GM23338 (cell line): ENCODE results near the gene PAGE1.

Source experiments
- CREB1 ChIP-seq: fragments of 250-450 bp; sonication (Bioruptor Pico); IDR thresholded peaks from 2 replicates; pipeline ENCODE4 v1.5.0; 2020; ENCODE audit warnings: low read depth, mild to moderate bottlenecking, moderate library complexity
- CTCF ChIP-seq, 2 experiments: fragments of 200-600 bp in 1 of 2; sonication (generic) in 1 of 2; conservative IDR thresholded peaks; 2 replicates each; pipeline versions ENCODE4 v1.5.1 to v1.6.1; 2016 to 2017; ENCODE audit warnings: antibody characterized with exemption in 2 of 2, low read depth in 2 of 2, mild to moderate bottlenecking in 2 of 2, moderate library complexity in 1 of 2
- ETS1 ChIP-seq: IDR thresholded peaks from 2 replicates; pipeline ENCODE4 v1.6.1; 2016; ENCODE audit warnings: antibody characterized with exemption
- EZH2 ChIP-seq: fragments of 200-600 bp; sonication (generic); IDR thresholded peaks from one replicate; pipeline ENCODE4 v1.8.0; 2017; ENCODE audit warnings: antibody characterized with exemption, mild to moderate bottlenecking, low read depth; ENCODE audit not compliant: unreplicated experiment
- EZH2phosphoT487 ChIP-seq: fragments of 200-600 bp; sonication (generic); IDR thresholded peaks from one replicate; pipeline ENCODE4 v1.8.1; 2018; ENCODE audit warnings: antibody characterized with exemption; ENCODE audit not compliant: unreplicated experiment
- JUNB ChIP-seq: IDR thresholded peaks from one replicate; pipeline ENCODE4 v1.6.1; 2016; ENCODE audit warnings: antibody characterized with exemption; ENCODE audit not compliant: unreplicated experiment
- NANOG ChIP-seq: IDR thresholded peaks from 2 replicates; pipeline ENCODE4 v1.6.1; 2016; ENCODE audit warnings: antibody characterized with exemption, borderline replicate concordance
- POLR2AphosphoS5 ChIP-seq: IDR thresholded peaks from 2 replicates; pipeline ENCODE4 v1.6.1; 2016; ENCODE audit warnings: antibody characterized with exemption, low read depth
- REST ChIP-seq: IDR thresholded peaks from one replicate; pipeline ENCODE4 v1.6.1; 2018; ENCODE audit warnings: antibody characterized with exemption; ENCODE audit not compliant: unreplicated experiment
- STAT1 ChIP-seq: IDR thresholded peaks from one replicate; pipeline ENCODE4 v1.6.1; 2016; ENCODE audit warnings: antibody characterized with exemption; ENCODE audit not compliant: unreplicated experiment
- ZNF114 ChIP-seq: fragments of 250-450 bp; sonication (Bioruptor Pico); IDR thresholded peaks from 2 replicates; pipeline ENCODE4 v1.5.0; 2020; ENCODE audit warnings: mild to moderate bottlenecking, moderate library complexity
- ZNF331 ChIP-seq: fragments of 250-450 bp; sonication (Bioruptor Pico); IDR thresholded peaks from 2 replicates; pipeline ENCODE4 v1.5.0; 2020; ENCODE audit warnings: low read depth, mild to moderate bottlenecking, moderate library complexity
- ZNF462 ChIP-seq: fragments of 250-450 bp; sonication (Bioruptor Pico); IDR thresholded peaks from 2 replicates; pipeline ENCODE4 v1.5.0; 2020; ENCODE audit warnings: mild to moderate bottlenecking, moderate library complexity

GRCh38 chrX:49725401-49725800, 29.6 kb upstream of the PAGE1 start:
- TF ChIP-seq CTCF (conservative IDR thresholded peaks at IDR 0.05; ENCODE audit: low read depth in 2 of 2) (no peak), JUNB (no peak), EZH2phosphoT487 (no peak), REST (no peak), POLR2AphosphoS5 (no peak), EZH2 (no peak), ZNF114 (CRISPR knock-in tag) (no peak), NANOG (no peak), STAT1 (no peak), CREB1 (no peak), ZNF331 (CRISPR knock-in tag) (no peak), ETS1 (no peak), ZNF462 (CRISPR knock-in tag) (no peak)
